Esophagus squamous epithelium (tissue), 4 donors: ENCODE results near the gene TAB2.

Experiments
- CTCF ChIP-seq, 6 experiments: fragments of 450-650 bp in 4 of 6; fragments of 200-600 bp in 2 of 6; sonication (generic) in 2 of 6; IDR thresholded peaks; one replicate each; pipeline ENCODE4 v1.5.1; 2016 to 2019; ENCODE audit warnings: antibody characterized with exemption in 6 of 6, mild to moderate bottlenecking in 4 of 6, moderate library complexity in 4 of 6
- POLR2A ChIP-seq, 4 donors: fragments of 450-650 bp; IDR thresholded peaks; one replicate each; pipeline ENCODE4 v1.6.1; 2017; ENCODE audit warnings: antibody characterized with exemption in 4 of 4, mild to moderate bottlenecking in 4 of 4, moderate library complexity in 3 of 4

- TF ChIP-seq CTCF (IDR thresholded peaks at IDR 0.05) (peak in 1 of 6 experiments; percentile 10), POLR2A (IDR thresholded peaks at IDR 0.05) (peak in 1 of 4 donors; percentile 10)
Measured at GRCh38 chr6:149318581-149319286, 1.2 kb downstream of the TAB2 start.
